A549 (cell line): ENCODE results near the gene ERO1A. TPM values are rescaled to one million over a fixed set of nuclear protein-coding genes. Genes with fewer than 3 reads are reported as not detected.

Source experiments
- ATAC-seq, 2 experiments: fragments of 200-7000 bp in 1 of 2; fragments of >200 bp in 1 of 2; cut with Nextera tagmentation in 1 of 2; cut with Tn5 transposase in 1 of 2; 3 replicates each; pipeline versions ENCODE4 v1.8.0 to v1.9.1; 2018 to 2020; ENCODE audit warnings: mild to moderate bottlenecking in 1 of 2, moderate library complexity in 1 of 2
- CTCF ChIA-PET: fragments of 300-600 bp; sonication (Branson Sonifier 250); formaldehyde crosslinking; extraction: SDS; loops from one replicate; lab custom pipeline; 2021; ENCODE audit warnings: antibody characterized with exemption, inconsistent platforms; lab: Yijun Ruan, JAX
- POLR2A ChIA-PET: fragments of 350-600 bp; formaldehyde crosslinking; extraction: SDS; loops from one replicate; lab custom pipeline; 2021; ENCODE audit warnings: antibody characterized with exemption, inconsistent platforms; lab: Yijun Ruan, JAX
- DNase-seq, 2 experiments: peaks; one replicate each; pipeline versions ENCODE4 v3.0.0 to v3.0.0-alpha.2; 2011 to 2016; ENCODE audit warnings: low read depth in 1 of 2, low spot score in 1 of 2
- FAIRE-seq: peaks from 2 replicates; lab custom pipeline; 2011; peaks lifted over from hg19 to GRCh38; lab: Jason Lieb, UNC
- H3K27ac ChIP-seq, 2 experiments: fragments of >200 bp; sonication (Bioruptor Twin); formaldehyde crosslinking; 3 replicates each; pipeline ENCODE4 v1.5.1; 2016 to 2017
- H3K4me1 ChIP-seq: fragments of >200 bp; sonication (Bioruptor Twin); formaldehyde crosslinking; 3 replicates; pipeline ENCODE4 v1.6.1; 2016
- H3K4me2 ChIP-seq: fragments of >200 bp; sonication (Bioruptor Twin); formaldehyde crosslinking; 3 replicates; pipeline ENCODE4 v1.6.1; 2016
- H3K4me3 ChIP-seq: fragments of >200 bp; sonication (Bioruptor Twin); formaldehyde crosslinking; 3 replicates; pipeline ENCODE4 v1.5.1; 2016
- H3K9me3 ChIP-seq: fragments of >200 bp; sonication (Bioruptor Twin); formaldehyde crosslinking; 3 replicates; pipeline ENCODE4 v1.6.1; 2016
- BCL3 ChIP-seq: fragments of >200 bp; sonication (Bioruptor Twin); formaldehyde crosslinking; IDR thresholded peaks from 3 replicates; pipeline ENCODE4 v1.6.1; 2016
- BHLHE40 ChIP-seq: IDR thresholded peaks from 2 replicates; pipeline ENCODE4 v1.6.1; 2012; ENCODE audit warnings: low read depth, low read length, inconsistent platforms
- CHD2 ChIP-seq: fragments of 150-350 bp; IDR thresholded peaks from 2 replicates; pipeline ENCODE4 v1.6.1; 2014; ENCODE audit warnings: low read length; ENCODE audit not compliant: partially characterized antibody
- CTCF ChIP-seq: fragments of >200 bp; sonication (Bioruptor Twin); formaldehyde crosslinking; IDR thresholded peaks from 3 replicates; pipeline ENCODE4 v1.5.1; 2016
- ESRRA ChIP-seq: fragments of 150-350 bp; IDR thresholded peaks from 2 replicates; pipeline ENCODE4 v1.6.1; 2014; ENCODE audit warnings: mild to moderate bottlenecking, low read length, borderline replicate concordance
- HOXB13 ChIP-seq: fragments of 250-450 bp; sonication (Bioruptor Pico); IDR thresholded peaks from 2 replicates; pipeline ENCODE4 v1.5.0; 2020; ENCODE audit warnings: low read depth, mild to moderate bottlenecking, moderate library complexity
- HOXB5 ChIP-seq: fragments of 250-450 bp; sonication (Bioruptor Pico); IDR thresholded peaks from 2 replicates; pipeline ENCODE4 v1.5.0; 2020; ENCODE audit warnings: mild to moderate bottlenecking, moderate library complexity
- KDM5A ChIP-seq: fragments of 200-600 bp; sonication (generic); IDR thresholded peaks from 2 replicates; pipeline ENCODE4 v1.6.1; 2016; ENCODE audit warnings: antibody characterized with exemption, mild to moderate bottlenecking
- MAX ChIP-seq: IDR thresholded peaks from 2 replicates; pipeline ENCODE4 v1.6.1; 2012
- NR3C1 ChIP-seq: fragments of >200 bp; sonication (Bioruptor Twin); formaldehyde crosslinking; IDR thresholded peaks from 3 replicates; pipeline ENCODE4 v1.6.1; 2017
- POLR2AphosphoS2 ChIP-seq: conservative IDR thresholded peaks from 2 replicates; pipeline ENCODE4 v1.6.1; 2012; ENCODE audit warnings: low read length, improper control_type of control experiment, inconsistent platforms
- RAD21 ChIP-seq, 2 experiments: fragments of >200 bp in 1 of 2; sonication (Bioruptor Twin) in 1 of 2; formaldehyde crosslinking in 1 of 2; IDR thresholded peaks in 1 of 2; conservative IDR thresholded peaks in 1 of 2; 2 replicates in 1 of 2; 3 replicates in 1 of 2; pipeline ENCODE4 v1.6.1; 2012 to 2018; ENCODE audit warnings: inconsistent platforms in 1 of 2
- RCOR1 ChIP-seq: fragments of 150-350 bp; IDR thresholded peaks from 2 replicates; pipeline ENCODE4 v1.6.1; 2014; ENCODE audit warnings: antibody characterized with exemption, low read length, low read depth
- REST ChIP-seq: fragments of 200-600 bp; sonication (generic); IDR thresholded peaks from 2 replicates; pipeline ENCODE4 v1.6.1; 2016; ENCODE audit warnings: antibody characterized with exemption, mild to moderate bottlenecking, moderate library complexity
- RFX5 ChIP-seq: fragments of 450-650 bp; IDR thresholded peaks from 2 replicates; pipeline ENCODE4 v1.7.1; 2014; ENCODE audit warnings: antibody characterized with exemption, mild to moderate bottlenecking, moderate library complexity
- SMC3 ChIP-seq: fragments of >200 bp; sonication (Bioruptor Twin); formaldehyde crosslinking; IDR thresholded peaks from 3 replicates; pipeline ENCODE4 v1.6.1; 2018; ENCODE audit warnings: inconsistent platforms
- SREBF2 ChIP-seq: fragments of 450-650 bp; IDR thresholded peaks from 2 replicates; pipeline ENCODE4 v1.6.1; 2014; ENCODE audit warnings: mild to moderate bottlenecking, moderate library complexity
- TP53 ChIP-seq: fragments of 250-450 bp; sonication (Bioruptor Pico); IDR thresholded peaks from 2 replicates; pipeline ENCODE4 v1.5.0; 2021; ENCODE audit warnings: mild to moderate bottlenecking, moderate library complexity
- ZC3H11A ChIP-seq: fragments of 450-650 bp; IDR thresholded peaks from 2 replicates; pipeline ENCODE4 v1.6.1; 2014; ENCODE audit warnings: antibody characterized with exemption, mild to moderate bottlenecking
- ZFP36 ChIP-seq: fragments of 450-650 bp; IDR thresholded peaks from 2 replicates; pipeline ENCODE4 v1.6.1; 2014; ENCODE audit warnings: borderline replicate concordance; ENCODE audit not compliant: partially characterized antibody
- ZNF302 ChIP-seq: fragments of 250-450 bp; sonication (Bioruptor Pico); IDR thresholded peaks from 2 replicates; pipeline ENCODE4 v1.9.0; 2021; ENCODE audit warnings: inconsistent platforms, mild to moderate bottlenecking, moderate library complexity
- WGBS: methylation state at CpG from one replicate; pipeline ENCODE4 v1.1.6; 2017; ENCODE audit errors: missing lambda C conversion rate; 5-methylcytosine and 5-hydroxymethylcytosine counted together
- polyA plus RNA-seq, 4 experiments: library from polyadenylated mRNA; depleted of rRNA in 3 of 4; stranded (reverse); fragments of >200 nt; fragmentation: RNase III in 1 of 4; extraction: RNeasy Plus Mini Kit Qiagen cat#74134 plus additional on column Dnase treatment in 1 of 4; gene quantifications; 2 replicates in 3 of 4; 3 replicates in 1 of 4; pipeline ENCODE4 v1.2.3, GENCODE V29; 2011 to 2017

Gene ERO1A
- polyA plus RNA-seq, 2 of the 4 experiments (the other 2 are of a cell fraction), result 39.2 to 69.1 TPM

GRCh38 chr14:52693036-52693435, 2.3 kb downstream of the ERO1A start:
- ChIA-PET POLR2A (no interaction called here), CTCF (no interaction called here)
- DNase-seq, result no peak
- no peaks in the 10 kb centered on the region for H3K9me3 ChIP-seq
- H3K27ac ChIP-seq, result 0 out of 6 replicates have a peak overlapping the region, but pooled peaks of 1 of the 2 experiments have one; percentile 1
- WGBS, result 70% methylated on average over 3 of the region's 3 CpGs
- H3K4me2 ChIP-seq, result peak overlapping the region; percentile 92; the same call in 1 of the 3 replicates
- no peak for FAIRE-seq
- TF ChIP-seq ZNF302 (CRISPR knock-in tag) (no peak), CHD2 (no peak), SREBF2 (no peak), NR3C1 (no peak), ZC3H11A (no peak), BCL3 (no peak), REST (no peak), TP53 (no peak), SMC3 (no peak)
- H3K4me1 ChIP-seq, result peaks cover 38% of the 10 kb centered on the region; the same call in 2 of the 3 replicates
- H3K4me3 ChIP-seq, result no peak overlapping the region
- ATAC-seq, result no peak

GRCh38 chr14:52692248-52692962, 3.0 kb downstream of the ERO1A start:
- Histone ChIP-seq H3K4me3 (no peak overlapping the region), H3K4me1 (peaks cover 38% of the 10 kb centered on the region; the same call in 2 of the 3 replicates), H3K4me2 (peak overlapping the region; percentile 24; the same call in 1 of the 3 replicates), H3K9me3 (no peaks in the 10 kb centered on the region), H3K27ac (no peak overlapping the region)
- WGBS, result 69% methylated on average over 5 of the region's 5 CpGs
- ChIA-PET CTCF (interaction anchor here (1.2 kb wide), 1 partner anchor 270 kb away, joined by 3 read pairs; no protein-coding TSS in a partner anchor), POLR2A (no interaction called here)
- DNase-seq (no peak), FAIRE-seq (no peak), ATAC-seq (no peak)
- TF ChIP-seq CTCF (no peak), SMC3 (no peak), BHLHE40 (no peak), KDM5A (no peak), HOXB13 (no peak), MAX (no peak), ZFP36 (no peak), RCOR1 (no peak), POLR2AphosphoS2 (no peak), RAD21 (conservative IDR thresholded peaks at IDR 0.05 in 1 of 2, IDR thresholded peaks at IDR 0.05 in 1 of 2) (no peak), HOXB5 (CRISPR knock-in tag) (no peak), ESRRA (no peak), RFX5 (no peak)
